GM23248 (cell line): ENCODE results near the gene OR52B2. TPM values are rescaled to one million over a fixed set of nuclear protein-coding genes. Genes with fewer than 3 reads are reported as not detected.

Experiments used
- DNase-seq: peaks from one replicate; pipeline ENCODE4 v3.0.0-alpha.2; 2015
- H2AFZ ChIP-seq: fragments of 200-600 bp; sonication (generic); 2 replicates; pipeline ENCODE4 v1.6.1; 2016; ENCODE audit warnings: antibody characterized with exemption
- H3F3A ChIP-seq: fragments of 200-600 bp; sonication (generic); 2 replicates; pipeline ENCODE4 v1.6.1; 2016; ENCODE audit warnings: mild to moderate bottlenecking, antibody characterized with exemption, mixed run types; ENCODE audit not compliant: insufficient read depth
- H3K27ac ChIP-seq: fragments of 200-600 bp; sonication (generic); 2 replicates; pipeline ENCODE4 v1.5.1; 2016; ENCODE audit warnings: mild to moderate bottlenecking
- H3K27me3 ChIP-seq: fragments of 200-600 bp; sonication (generic); replicated peaks from 2 replicates; pipeline ENCODE4 v1.6.1; 2016; ENCODE audit warnings: mild to moderate bottlenecking; ENCODE audit not compliant: insufficient read depth
- H3K36me3 ChIP-seq: fragments of 200-600 bp; sonication (generic); 2 replicates; pipeline ENCODE4 v1.6.1; 2016; ENCODE audit warnings: low read depth, mild to moderate bottlenecking
- H3K4me1 ChIP-seq: fragments of 200-600 bp; sonication (generic); 2 replicates; pipeline ENCODE4 v1.6.1; 2016; ENCODE audit warnings: mild to moderate bottlenecking; ENCODE audit not compliant: insufficient read depth
- H3K4me2 ChIP-seq: fragments of 200-600 bp; sonication (generic); one replicate; pipeline ENCODE4 v1.6.1; 2016; ENCODE audit warnings: mild to moderate bottlenecking; ENCODE audit not compliant: unreplicated experiment
- H3K4me3 ChIP-seq: fragments of 200-600 bp; sonication (generic); 2 replicates; pipeline ENCODE4 v1.5.1; 2016; ENCODE audit warnings: mild to moderate bottlenecking
- H3K79me2 ChIP-seq: fragments of 200-600 bp; sonication (generic); 2 replicates; pipeline ENCODE4 v1.6.1; 2016; ENCODE audit warnings: mild to moderate bottlenecking; ENCODE audit not compliant: insufficient read depth
- H3K9ac ChIP-seq: fragments of 200-600 bp; sonication (generic); 2 replicates; pipeline ENCODE4 v1.6.1; 2016; ENCODE audit warnings: mild to moderate bottlenecking
- H3K9me2 ChIP-seq: fragments of 200-600 bp; sonication (generic); 2 replicates; pipeline ENCODE4 v1.6.1; 2016; ENCODE audit warnings: mixed run types, mild to moderate bottlenecking, moderate library complexity; ENCODE audit not compliant: insufficient read depth
- H3K9me3 ChIP-seq: fragments of 200-600 bp; sonication (generic); one replicate; pipeline ENCODE4 v1.6.1; 2017; ENCODE audit warnings: low read depth
- H4K20me1 ChIP-seq: fragments of 200-600 bp; sonication (generic); 2 replicates; pipeline ENCODE4 v1.6.0; 2016; ENCODE audit not compliant: insufficient read depth
- EZH2 ChIP-seq: fragments of 200-600 bp; sonication (generic); IDR thresholded peaks from 2 replicates; pipeline ENCODE4 v1.6.1; 2018; ENCODE audit warnings: antibody characterized with exemption, mild to moderate bottlenecking; ENCODE audit not compliant: insufficient read depth, poor library complexity, severe bottlenecking
- EZH2phosphoT487 ChIP-seq: fragments of 200-600 bp; sonication (generic); IDR thresholded peaks from 2 replicates; pipeline ENCODE4 v1.6.1; 2018; ENCODE audit warnings: antibody characterized with exemption, moderate library complexity, mild to moderate bottlenecking, low read depth; ENCODE audit not compliant: insufficient read depth
- WGBS, 2 experiments: methylation state at CpG; one replicate each; pipeline ENCODE4 v1.1.6; 2015 to 2017; ENCODE audit warnings: low lambda C conversion rate in 2 of 2, low coverage in 1 of 2; ENCODE audit errors: missing lambda C conversion rate in 2 of 2; 5-methylcytosine and 5-hydroxymethylcytosine counted together
- in situ Hi-C: fragments of 300-500 bp; cut with MboI; formaldehyde crosslinking; loops from 2 replicates; pipeline ENCODE4 v1.15.0; 2020
- polyA plus RNA-seq: library from polyadenylated mRNA; unstranded; fragments of >200 nt; fragmentation: Nextera tagmentation; extraction: Ambion mirVana; gene quantifications from 2 replicates; pipeline ENCODE4 v1.2.1, GENCODE V29; 2016
- total RNA-seq: library from RNA; depleted of rRNA; stranded (reverse); fragments of >200 nt; shearing (Covaris generic); gene quantifications from 2 replicates; pipeline ENCODE4 v1.2.3, GENCODE V29; 2014; rRNA removed

The OR52B2 gene
- total RNA-seq (not detected in 2 replicates), polyA plus RNA-seq (not detected in 2 replicates)

DNA sequence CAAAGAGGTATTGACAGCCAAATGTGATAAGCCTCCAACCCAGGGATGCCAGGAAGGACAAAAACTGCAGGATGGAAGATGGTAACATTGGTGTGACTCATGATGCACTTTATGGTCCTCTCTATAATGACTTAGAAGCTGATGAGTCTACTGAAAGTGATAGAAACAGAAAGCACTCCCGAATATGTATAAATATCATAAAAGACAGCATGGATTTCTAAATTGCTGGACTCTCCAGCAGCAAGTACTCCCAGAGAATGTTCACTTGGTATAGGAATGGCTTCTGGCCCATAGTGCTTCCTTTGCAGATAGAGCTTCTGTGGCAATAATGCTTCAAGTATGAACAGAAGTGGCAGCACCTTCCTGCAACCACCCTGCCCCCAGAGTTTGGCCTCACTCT is at the start of gene OR52B2:
TSS of gene OR52B2 (minus strand) at position 101 of the 400 bp plus-strand sequence. CDS start at position 101, 0 bp downstream.
- Histone ChIP-seq H2AFZ (no peak within 1 kb of the TSS), H3K9me2 (no peaks in the 10 kb centered on the region), H3K9me3 (no peaks in the 10 kb centered on the region), H3K4me1 (no peaks in the 10 kb centered on the region), H3K36me3 (no peaks in the 10 kb centered on the region), H3K4me2 (no peak within 1 kb of the TSS), H3K27ac (no peak within 1 kb of the TSS), H3K79me2 (no peaks in the 10 kb centered on the region), H3F3A (no peaks in the 10 kb centered on the region), H4K20me1 (no peaks in the 10 kb centered on the region), H3K4me3 (no peak within 1 kb of the TSS), H3K9ac (no peak within 1 kb of the TSS), H3K27me3 (no peaks in the 10 kb centered on the region)
- 27 to 53% methylated on average over 1 of the region's 1 CpG for WGBS, 2 experiments
- in situ Hi-C loops: no loop called here
- no peak for DNase-seq
- no peak for TF ChIP-seq EZH2phosphoT487
- TF ChIP-seq EZH2: no peak

DNA sequence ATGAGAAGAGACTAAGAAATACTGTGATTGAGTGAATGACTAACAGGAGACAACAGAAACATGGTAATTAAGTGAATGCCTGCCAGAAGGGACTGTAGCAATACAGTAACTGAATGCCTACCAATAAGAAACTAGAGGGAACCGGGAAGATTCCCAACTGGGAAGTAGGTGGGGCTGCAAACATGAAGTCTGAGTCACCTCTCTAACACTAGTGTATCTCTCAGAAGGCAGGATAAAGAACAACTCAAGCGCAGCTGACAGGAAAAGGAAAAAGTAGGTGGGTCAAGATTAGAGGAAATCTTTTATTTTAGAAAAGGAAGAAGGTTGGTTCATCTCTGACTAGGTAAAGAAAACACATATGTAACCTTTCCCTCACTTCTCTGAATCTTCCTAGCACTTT is 49.2 kb upstream of the OR52B2 start:
- Histone ChIP-seq H3K27ac (peak overlapping the region; percentile 67), H3K27me3 (no peaks in the 10 kb centered on the region), H3K9ac (no peak overlapping the region), H3F3A (peaks cover 29% of the 10 kb centered on the region), H3K9me2 (no peaks in the 10 kb centered on the region), H3K4me3 (no peak overlapping the region), H3K4me2 (peak overlapping the region; percentile 37), H4K20me1 (no peaks in the 10 kb centered on the region), H3K9me3 (no peaks in the 10 kb centered on the region), H3K79me2 (peaks cover 18% of the 10 kb centered on the region; the same call in 1 of the 2 replicates), H2AFZ (no peak overlapping the region), H3K4me1 (peaks cover 16% of the 10 kb centered on the region), H3K36me3 (peaks cover 34% of the 10 kb centered on the region)
- in situ Hi-C loops: no loop called here
- DNase-seq: peak; percentile 98
- TF ChIP-seq EZH2: no peak
- no peak for TF ChIP-seq EZH2phosphoT487
- WGBS, 2 experiments: 5 to 6% methylated on average over 2 of the region's 2 CpGs

- 89 to 93% methylated on average over 17 to 19 of the region's 19 CpGs for WGBS, 2 experiments
- no peaks in the 10 kb centered on the region for H3K27me3 ChIP-seq
- no peak for DNase-seq
- H3K4me3 ChIP-seq: no peak overlapping the region
- H3K9me3 ChIP-seq: no peaks in the 10 kb centered on the region
- no peaks in the 10 kb centered on the region for H4K20me1 ChIP-seq
- H3K9ac ChIP-seq: no peak overlapping the region
- TF ChIP-seq EZH2: no peak
- no peak for TF ChIP-seq EZH2phosphoT487
- peaks cover 16% of the 10 kb centered on the region for H3K4me1 ChIP-seq
- no peak overlapping the region for H2AFZ ChIP-seq
- peaks cover 29% of the 10 kb centered on the region for H3F3A ChIP-seq
- in situ Hi-C loops: no loop called here
- no peaks in the 10 kb centered on the region for H3K9me2 ChIP-seq
- no peak overlapping the region for H3K27ac ChIP-seq
- peaks cover 12% of the 10 kb centered on the region; the same call in 1 of the 2 replicates for H3K79me2 ChIP-seq
- no peak overlapping the region for H3K4me2 ChIP-seq
- peaks cover 44% of the 10 kb centered on the region for H3K36me3 ChIP-seq
Observed at GRCh38 chr11:6217722-6218121, 47.6 kb upstream of the OR52B2 start.

GRCh38 chr11:6216501-6216900 is 46.4 kb upstream of the OR52B2 start:
- no peaks in the 10 kb centered on the region for H3K27me3 ChIP-seq
- H3K4me2 ChIP-seq: no peak overlapping the region
- DNase-seq: no peak
- H3K79me2 ChIP-seq: peaks cover 12% of the 10 kb centered on the region; the same call in 1 of the 2 replicates
- no peaks in the 10 kb centered on the region for H3K9me2 ChIP-seq
- in situ Hi-C loops: no loop called here
- H3K9ac ChIP-seq: no peak overlapping the region
- H3K9me3 ChIP-seq: no peaks in the 10 kb centered on the region
- H3K36me3 ChIP-seq: peaks cover 44% of the 10 kb centered on the region
- peaks cover 29% of the 10 kb centered on the region for H3F3A ChIP-seq
- no peaks in the 10 kb centered on the region for H4K20me1 ChIP-seq
- WGBS, 2 experiments: 81 to 86% methylated on average over 4 of the region's 4 CpGs
- no peak overlapping the region for H3K4me3 ChIP-seq
- TF ChIP-seq EZH2: no peak
- no peak for TF ChIP-seq EZH2phosphoT487
- H2AFZ ChIP-seq: no peak overlapping the region
- H3K4me1 ChIP-seq: peaks cover 16% of the 10 kb centered on the region
- H3K27ac ChIP-seq: no peak overlapping the region

GRCh38 chr11:6214530-6214929 is 44.4 kb upstream of the OR52B2 start:
- in situ Hi-C loops: no loop called here
- 89 to 92% methylated on average over 10 of the region's 10 CpGs for WGBS, 2 experiments
- no peak for DNase-seq

More at GRCh38 chr11:6214530-6214929, 44.4 kb upstream of the OR52B2 start:
- no peaks in the 10 kb centered on the region for H3K27me3 ChIP-seq
- H3K9me2 ChIP-seq: no peaks in the 10 kb centered on the region
- H3K9ac ChIP-seq: no peak overlapping the region
- H3K27ac ChIP-seq: no peak overlapping the region
- H3K4me3 ChIP-seq: no peak overlapping the region
- H3K9me3 ChIP-seq: no peaks in the 10 kb centered on the region
- H3F3A ChIP-seq: peaks cover 12% of the 10 kb centered on the region
- no peak for TF ChIP-seq EZH2phosphoT487
- TF ChIP-seq EZH2: no peak
- H3K79me2 ChIP-seq: no peaks in the 10 kb centered on the region
- no peak overlapping the region for H3K4me2 ChIP-seq
- H3K36me3 ChIP-seq: peaks cover 40% of the 10 kb centered on the region
- H4K20me1 ChIP-seq: no peaks in the 10 kb centered on the region
- no peak overlapping the region for H2AFZ ChIP-seq
- peaks cover 14% of the 10 kb centered on the region for H3K4me1 ChIP-seq
